Activated CD8-positive, alpha-beta T cell treated with anti-CD3 and anti-CD28 coated beads, Interleukin-2, amount 10 ng/mL, durations not matched to agents 7 days and 5 days (primary cell): ENCODE measurements around the gene MTA3. TPM values are rescaled to one million over a fixed set of nuclear protein-coding genes. Genes with fewer than 3 reads are reported as not detected.
A peak's percentile ranks its signal among the peaks of the same experiment; 100 is the strongest.

Experiments used
- ATAC-seq: fragments of 150-1000 bp; cut with Tn5 transposase; one replicate; pipeline ENCODE4 v1.10.0; 2021; ENCODE audit warnings: moderate library complexity
- CTCF ChIA-PET: fragments of 350-600 bp; sonication (Branson Sonifier 250); formaldehyde crosslinking; loops from one replicate; lab custom pipeline; 2021; ENCODE audit warnings: antibody characterized with exemption; lab: Charles Lee
- POLR2A ChIA-PET: fragments of 350-600 bp; sonication (Branson Sonifier 250); formaldehyde crosslinking; loops from one replicate; lab custom pipeline; 2021; ENCODE audit warnings: antibody characterized with exemption; lab: Charles Lee
- DNase-seq: peaks from one replicate; pipeline ENCODE4 v3.0.0-alpha.2; 2020
- H3K27ac Mint-ChIP-seq: one replicate; pipeline ENCODE4 v1.8.0; 2021; ENCODE audit warnings: mild to moderate bottlenecking, mixed read lengths
- H3K27me3 Mint-ChIP-seq: one replicate; pipeline ENCODE4 v1.8.0; 2021; ENCODE audit warnings: low read depth, mixed read lengths
- H3K36me3 Mint-ChIP-seq: one replicate; pipeline ENCODE4 v1.8.0; 2021; ENCODE audit warnings: low read depth, mixed read lengths
- H3K4me1 Mint-ChIP-seq: one replicate; pipeline ENCODE4 v1.8.0; 2021; ENCODE audit warnings: low read depth, mixed read lengths
- H3K4me3 Mint-ChIP-seq: one replicate; pipeline ENCODE4 v1.8.0; 2021; ENCODE audit warnings: mild to moderate bottlenecking, mixed read lengths
- H3K9me3 Mint-ChIP-seq: one replicate; pipeline ENCODE4 v1.8.0; 2022; ENCODE audit warnings: mixed read lengths; ENCODE audit not compliant: insufficient read depth
- total RNA-seq, 2 experiments: library from RNA; stranded (reverse); gene quantifications; one replicate each; pipeline ENCODE4 v1.2.3, GENCODE V29; 2021

MTA3 gene
- 10 to 100 TPM; 26.2 to 33.4 TPM for total RNA-seq

DNA sequence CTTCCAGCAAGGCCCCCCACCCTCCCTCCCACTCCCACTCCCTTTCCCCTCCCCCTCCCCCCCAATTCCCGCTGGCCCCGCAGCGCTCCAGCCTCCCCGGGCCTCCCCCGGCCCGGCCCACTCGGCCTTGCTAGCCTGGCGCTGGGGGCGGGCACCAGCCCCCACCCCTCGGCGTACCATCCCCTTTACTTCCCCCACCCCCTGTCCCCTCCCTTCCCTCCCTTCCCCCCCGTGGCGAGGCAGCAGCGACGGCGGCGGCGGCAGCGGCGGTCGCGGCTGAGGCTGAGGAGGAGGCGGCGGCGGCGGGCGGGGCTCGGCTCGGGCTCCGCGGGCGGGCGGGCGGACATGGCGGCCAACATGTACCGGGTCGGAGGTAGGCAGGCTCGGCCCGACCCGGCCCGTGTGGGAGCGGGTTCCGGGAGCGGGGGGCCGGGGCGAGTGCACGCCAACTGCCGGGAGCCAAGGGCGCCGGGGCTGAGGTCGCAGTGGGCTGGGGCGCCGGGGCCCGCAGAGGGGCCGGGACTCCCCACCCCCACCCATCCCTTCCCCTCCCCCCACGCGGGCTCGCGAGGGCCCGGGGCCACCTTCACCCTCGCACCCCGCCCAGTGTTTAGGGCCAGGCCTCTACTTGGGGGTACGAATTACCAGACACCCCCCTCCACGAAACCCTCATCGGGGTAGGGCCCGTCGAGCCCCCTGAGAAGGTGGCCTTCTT lies at the start of gene MTA3:
Gene MTA3, plus strand, starts transcription at position 232 of the 715 bp plus-strand sequence. Its CDS starts 114 bp downstream, at position 346.
- DNase-seq (peak; percentile 72), ATAC-seq (peak; percentile 85)
- Mint-ChIP-seq H3K4me1 (peaks cover 37% of the 10 kb centered on the region), H3K27ac (peak within 1 kb of the TSS; percentile 94), H3K9me3 (no peaks in the 10 kb centered on the region), H3K36me3 (peaks cover 10% of the 10 kb centered on the region), H3K27me3 (no peaks in the 10 kb centered on the region), H3K4me3 (peak within 1 kb of the TSS; percentile 89)
- CTCF ChIA-PET = interaction anchor here (1.0 kb wide), 1 partner anchor 95 kb away, joined by 5 read pairs; no protein-coding TSS in a partner anchor
- POLR2A ChIA-PET = no interaction called here

DNA sequence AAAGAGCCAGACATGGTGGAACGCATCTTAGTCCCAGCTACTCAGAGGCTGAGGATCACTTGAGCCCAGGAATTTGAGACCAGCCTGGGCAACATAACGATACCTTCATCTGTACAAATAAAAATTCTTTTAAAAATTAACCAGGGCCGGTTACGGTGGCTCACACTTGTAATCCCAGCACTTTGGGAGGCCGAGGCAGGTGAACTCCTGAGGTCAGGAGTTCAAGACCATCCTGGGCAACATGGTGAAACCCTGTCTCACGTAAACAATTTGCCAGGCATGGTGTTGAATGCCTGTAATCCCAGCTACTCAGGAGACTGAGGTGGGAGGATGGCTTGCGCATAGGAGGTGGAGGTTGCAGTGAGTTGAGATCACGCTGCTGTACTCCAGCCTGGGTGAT lies 48.8 kb upstream of the MTA3 start:
- H3K27ac Mint-ChIP-seq = no peak overlapping the region
- DNase-seq (no peak), ATAC-seq (no peak)
- no peaks in the 10 kb centered on the region for H3K9me3 Mint-ChIP-seq
- POLR2A ChIA-PET = no interaction called here
- H3K27me3 Mint-ChIP-seq = no peaks in the 10 kb centered on the region
- peaks cover 6% of the 10 kb centered on the region for H3K4me1 Mint-ChIP-seq
- no peaks in the 10 kb centered on the region for H3K36me3 Mint-ChIP-seq
- no peak overlapping the region for H3K4me3 Mint-ChIP-seq
- CTCF ChIA-PET = no interaction called here

DNA sequence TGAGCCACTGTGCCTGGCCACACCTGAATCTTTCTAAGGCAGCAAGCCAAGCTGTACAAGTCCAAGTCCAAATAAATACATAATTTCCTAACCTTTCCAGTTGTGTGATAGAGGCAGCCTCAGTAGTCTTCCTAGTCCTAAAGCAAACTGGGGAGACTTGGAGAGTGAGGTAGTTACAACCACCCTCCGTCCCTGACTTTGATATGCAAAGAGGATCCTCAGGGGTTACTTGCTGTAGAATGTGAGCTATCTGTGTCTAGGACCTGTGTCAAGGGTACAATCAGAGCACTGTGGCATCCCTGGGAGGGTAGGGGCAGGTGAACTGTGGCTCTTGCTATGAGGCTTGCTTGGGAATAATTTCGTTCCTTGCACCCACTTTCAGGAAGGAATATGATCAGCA lies 46.4 kb upstream of the MTA3 start:
- Mint-ChIP-seq H3K4me3 (no peak overlapping the region), H3K27me3 (no peaks in the 10 kb centered on the region), H3K4me1 (peaks cover 6% of the 10 kb centered on the region), H3K9me3 (no peaks in the 10 kb centered on the region), H3K27ac (no peak overlapping the region), H3K36me3 (no peaks in the 10 kb centered on the region)
- no peak for ATAC-seq
- ChIA-PET CTCF (no interaction called here), POLR2A (no interaction called here)
- DNase-seq = no peak

DNA sequence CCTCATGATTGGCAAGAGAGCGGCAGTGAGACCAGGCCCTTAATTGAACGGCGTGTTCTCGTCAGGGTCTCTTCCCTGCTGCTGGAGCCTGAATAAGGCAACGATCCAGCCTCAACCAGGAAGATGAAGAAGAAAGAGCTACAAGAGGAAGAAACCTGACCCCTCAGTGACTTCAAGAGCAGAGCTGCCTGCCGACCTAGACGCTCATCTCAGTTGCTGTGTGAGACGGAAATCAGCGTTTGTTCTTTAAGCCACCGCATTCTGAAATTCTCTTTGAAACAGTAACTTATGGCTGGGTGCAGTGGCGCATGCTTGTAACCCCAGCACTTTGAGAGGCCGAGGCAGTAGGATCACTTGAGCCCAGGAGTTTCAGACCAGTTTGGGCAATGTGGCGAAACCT lies 45.1 kb upstream of the MTA3 start:
- ChIA-PET POLR2A (interaction anchor here (0.5 to 0.6 kb wide), 2 partner anchors 24 to 30 kb away, joined by 3 read pairs; no protein-coding TSS in a partner anchor), CTCF (interaction anchor here (0.9 to 1.0 kb wide), 2 partner anchors 10 to 140 kb away, joined by 3 read pairs; no protein-coding TSS in a partner anchor)
- Mint-ChIP-seq H3K4me1 (peaks cover 6% of the 10 kb centered on the region), H3K4me3 (no peak overlapping the region), H3K9me3 (no peaks in the 10 kb centered on the region), H3K27me3 (no peaks in the 10 kb centered on the region), H3K27ac (no peak overlapping the region), H3K36me3 (no peaks in the 10 kb centered on the region)
- DNase-seq (no peak), ATAC-seq (no peak)

DNA sequence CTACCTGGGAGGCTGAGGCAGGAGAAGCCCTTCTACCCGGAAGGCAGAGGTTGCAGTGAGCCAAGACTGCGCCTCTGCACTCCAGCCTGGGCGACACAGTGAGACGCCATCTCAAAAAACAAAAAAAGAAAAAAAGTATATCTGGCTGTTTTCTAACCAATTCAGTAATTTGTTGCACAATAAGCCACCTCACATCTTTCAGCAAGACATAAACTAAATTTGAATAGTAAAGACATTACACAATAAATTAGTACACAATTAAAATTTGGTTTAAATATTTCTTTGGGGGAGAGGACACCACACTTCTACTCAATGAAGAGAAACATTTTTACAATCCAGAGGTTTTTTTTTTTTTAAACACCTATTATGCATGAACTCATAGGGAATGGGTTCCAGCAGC lies 36.0 kb upstream of the MTA3 start:
- H3K4me1 Mint-ChIP-seq = no peaks in the 10 kb centered on the region
- DNase-seq (no peak), ATAC-seq (no peak)

DNA sequence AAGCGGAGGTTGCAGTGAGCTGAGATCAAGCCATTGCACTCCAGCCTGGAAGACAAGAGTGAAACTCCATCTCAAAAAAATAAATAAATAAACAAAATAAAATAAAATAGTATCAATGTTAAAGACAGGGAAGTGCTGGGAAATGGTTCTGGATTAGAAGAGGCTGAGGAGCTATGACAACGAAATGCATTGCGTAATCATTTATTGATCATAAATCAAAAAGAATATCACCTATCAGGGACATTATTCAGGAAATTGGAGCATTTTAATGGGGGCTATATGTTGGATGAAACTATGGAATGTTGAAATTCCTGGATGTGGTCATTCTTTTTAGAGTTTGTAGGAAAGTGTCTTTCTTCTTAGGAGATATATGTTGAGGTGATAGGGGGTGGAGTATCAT lies 30.9 kb upstream of the MTA3 start:
- H3K27ac Mint-ChIP-seq = no peak overlapping the region
- peaks cover 2% of the 10 kb centered on the region for H3K4me1 Mint-ChIP-seq
- H3K36me3 Mint-ChIP-seq = peaks cover 1% of the 10 kb centered on the region
- DNase-seq (no peak), ATAC-seq (no peak)
- no peaks in the 10 kb centered on the region for H3K27me3 Mint-ChIP-seq
- peaks cover 7% of the 10 kb centered on the region for H3K9me3 Mint-ChIP-seq
- ChIA-PET CTCF (no interaction called here), POLR2A (no interaction called here)
- H3K4me3 Mint-ChIP-seq = no peak overlapping the region

More for the DNA sequence above, 36.0 kb upstream of the MTA3 start:
- Mint-ChIP-seq H3K27me3 (no peaks in the 10 kb centered on the region), H3K27ac (no peak overlapping the region), H3K9me3 (no peaks in the 10 kb centered on the region), H3K4me3 (no peak overlapping the region), H3K36me3 (no peaks in the 10 kb centered on the region)
- CTCF ChIA-PET = no interaction called here
- POLR2A ChIA-PET = no interaction called here

DNA sequence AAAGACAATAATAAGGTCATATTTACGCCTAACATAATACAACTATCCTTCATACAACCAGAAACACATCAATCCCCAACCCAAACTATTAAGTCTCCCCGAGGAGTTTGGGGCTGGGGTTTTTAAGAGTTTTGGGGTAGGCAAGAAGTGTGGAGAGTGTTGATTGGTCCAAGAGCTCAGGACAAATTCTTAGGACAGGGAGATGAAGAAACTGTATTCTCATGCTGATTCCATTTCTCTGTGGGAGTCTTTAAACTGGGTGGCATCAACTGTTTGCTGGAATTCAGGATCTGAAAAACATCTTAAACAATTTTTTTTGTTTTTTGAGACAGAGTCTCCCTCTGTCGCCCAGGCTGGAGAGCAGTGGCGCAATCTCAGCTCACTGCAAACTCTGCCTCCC lies 25.6 kb upstream of the MTA3 start:
- H3K9me3 Mint-ChIP-seq = peaks cover 4% of the 10 kb centered on the region
- ChIA-PET POLR2A (no interaction called here), CTCF (no interaction called here)
- no peak overlapping the region for H3K27ac Mint-ChIP-seq
- H3K4me1 Mint-ChIP-seq = peaks cover 2% of the 10 kb centered on the region
- H3K4me3 Mint-ChIP-seq = no peak overlapping the region
- DNase-seq = no peak
- ATAC-seq = no peak
- no peaks in the 10 kb centered on the region for H3K36me3 Mint-ChIP-seq
- H3K27me3 Mint-ChIP-seq = no peaks in the 10 kb centered on the region

DNA sequence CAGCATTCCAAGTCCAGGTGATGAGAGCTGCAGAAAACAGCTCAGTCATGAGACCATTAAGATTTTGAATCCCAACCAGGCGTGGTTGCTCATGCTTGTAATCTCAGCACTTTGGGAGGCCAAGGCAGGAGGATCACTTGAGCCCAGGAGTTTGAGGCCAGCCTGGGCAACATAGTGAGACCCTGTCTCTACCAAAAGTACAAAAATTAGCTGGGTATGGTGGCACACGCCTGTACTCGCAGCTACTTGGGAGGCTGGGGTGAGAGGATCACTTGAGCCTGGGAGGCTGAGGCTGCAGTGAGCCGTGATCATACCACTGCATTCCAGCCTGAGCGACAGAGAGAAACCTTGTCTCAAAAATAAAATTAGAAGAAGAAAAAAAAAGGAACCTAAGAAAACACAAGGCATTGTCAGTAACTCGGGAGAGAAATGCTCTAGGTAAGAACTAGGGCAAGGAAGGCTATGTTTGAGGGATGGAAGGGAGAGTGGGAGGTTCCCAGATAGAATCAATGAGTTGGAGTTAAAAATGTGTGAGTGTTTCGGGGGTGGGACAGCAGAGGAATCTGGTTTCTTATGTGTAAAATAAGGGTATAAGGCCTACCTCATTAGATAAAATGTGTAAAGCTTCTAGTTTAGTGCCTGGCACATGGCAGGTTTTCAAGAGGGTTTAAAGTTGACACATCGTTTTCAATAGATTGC lies 23.3 kb upstream of the MTA3 start:
- ChIA-PET CTCF (no interaction called here), POLR2A (no interaction called here)

GRCh38 chr2:42545841-42546390 lies 22.5 kb upstream of the MTA3 start:
- Mint-ChIP-seq H3K36me3 (no peaks in the 10 kb centered on the region), H3K9me3 (no peaks in the 10 kb centered on the region), H3K4me1 (no peaks in the 10 kb centered on the region), H3K4me3 (no peak overlapping the region), H3K27me3 (peaks cover 2% of the 10 kb centered on the region), H3K27ac (no peak overlapping the region)
- DNase-seq (no peak), ATAC-seq (no peak)
- CTCF ChIA-PET = no interaction called here
- POLR2A ChIA-PET = no interaction called here

More for the DNA sequence above, 23.3 kb upstream of the MTA3 start:
- Mint-ChIP-seq H3K27me3 (peaks cover under 1% of the 10 kb centered on the region), H3K36me3 (no peaks in the 10 kb centered on the region), H3K27ac (no peak overlapping the region), H3K4me1 (no peaks in the 10 kb centered on the region), H3K9me3 (no peaks in the 10 kb centered on the region), H3K4me3 (no peak overlapping the region)
- DNase-seq = no peak
- ATAC-seq = no peak

DNA sequence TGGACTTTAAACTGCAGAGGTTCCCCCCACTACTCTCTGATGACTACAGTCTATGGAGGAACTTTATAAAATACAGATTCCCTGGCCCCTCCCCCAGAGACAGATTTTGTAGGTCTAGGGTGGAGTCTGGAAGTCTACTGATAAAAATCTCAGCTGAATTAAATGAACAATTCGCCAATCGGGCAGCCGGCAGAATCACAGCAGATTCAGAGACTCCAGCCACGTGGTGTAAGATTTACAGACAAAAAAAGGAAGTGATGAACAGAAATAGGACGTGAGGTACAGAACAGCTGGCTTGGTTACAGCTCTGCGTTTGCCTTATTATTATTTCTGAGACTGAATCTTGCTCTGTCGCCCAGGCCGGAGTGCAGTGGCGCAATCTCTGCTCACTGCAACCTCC lies 21.4 kb upstream of the MTA3 start:
- CTCF ChIA-PET = no interaction called here
- POLR2A ChIA-PET = no interaction called here

GRCh38 chr2:42547446-42548295 lies 20.8 kb upstream of the MTA3 start:
- ATAC-seq (no peak), DNase-seq (no peak)
- ChIA-PET CTCF (no interaction called here), POLR2A (interaction anchor here (0.7 kb wide), 1 partner anchor 25 kb away, joined by 3 read pairs; no protein-coding TSS in a partner anchor)
- no peaks in the 10 kb centered on the region for H3K36me3 Mint-ChIP-seq
- no peak overlapping the region for H3K4me3 Mint-ChIP-seq
- no peaks in the 10 kb centered on the region for H3K4me1 Mint-ChIP-seq
- peaks cover 2% of the 10 kb centered on the region for H3K27me3 Mint-ChIP-seq
- H3K27ac Mint-ChIP-seq = no peak overlapping the region
- no peaks in the 10 kb centered on the region for H3K9me3 Mint-ChIP-seq

More for the DNA sequence above, 21.4 kb upstream of the MTA3 start:
- ATAC-seq = no peak
- Mint-ChIP-seq H3K9me3 (no peaks in the 10 kb centered on the region), H3K27me3 (peaks cover 2% of the 10 kb centered on the region), H3K27ac (no peak overlapping the region), H3K4me1 (no peaks in the 10 kb centered on the region), H3K4me3 (no peak overlapping the region), H3K36me3 (no peaks in the 10 kb centered on the region)
- no peak for DNase-seq
